Measurements from ENCODE around the gene LBR.

DNA sequence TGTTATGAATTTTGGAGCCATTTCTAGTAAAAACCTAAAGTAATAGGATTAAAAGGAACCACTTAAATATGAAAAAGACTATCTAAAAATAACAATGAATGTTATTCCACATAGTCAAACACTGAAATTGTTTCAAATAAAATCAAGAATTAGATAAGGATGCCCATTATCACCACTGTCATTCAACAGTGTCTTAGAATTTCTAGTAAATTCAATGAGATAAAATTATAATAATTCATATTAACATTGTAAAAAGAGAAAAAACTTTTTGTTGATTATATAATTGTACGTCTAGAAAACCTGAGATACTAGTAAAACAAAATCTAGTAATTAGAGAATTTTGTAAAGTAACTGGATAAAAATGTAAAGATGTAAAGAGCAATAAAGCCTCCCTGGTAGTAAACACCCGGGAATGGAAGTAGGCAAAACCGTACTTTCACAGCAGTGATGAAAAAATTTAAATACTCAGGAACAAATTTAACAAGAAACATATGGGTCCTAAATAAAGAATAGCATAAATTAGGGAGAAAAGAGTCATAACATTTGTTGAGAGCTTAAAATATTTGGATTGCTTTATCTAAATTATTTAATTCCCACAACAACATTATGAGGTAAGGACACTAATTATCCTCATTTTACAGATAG, 56.4 kb downstream of the LBR start:
- TF ChIP-seq ZNF532 (CRISPR knock-in tag; IDR thresholded peaks at IDR 0.05; ENCODE audit: borderline replicate concordance) (no peak), KAT7 (CRISPR knock-in tag; IDR thresholded peaks at IDR 0.05; ENCODE audit: borderline replicate concordance) (no peak), ATF2 (CRISPR knock-in tag; IDR thresholded peaks at IDR 0.05; ENCODE audit: borderline replicate concordance, low read depth) (no peak), MAX (CRISPR knock-in tag; IDR thresholded peaks at IDR 0.05) (no peak), FOXP1 (CRISPR knock-in tag; IDR thresholded peaks at IDR 0.05; ENCODE audit: borderline replicate concordance) (no peak), JUN (CRISPR knock-in tag; IDR thresholded peaks at IDR 0.05) (no peak), FOXJ3 (CRISPR knock-in tag; IDR thresholded peaks at IDR 0.05; ENCODE audit: borderline replicate concordance) (no peak), ELF4 (CRISPR knock-in tag; IDR thresholded peaks at IDR 0.05; ENCODE audit: low read depth) (no peak), MXD4 (CRISPR knock-in tag; IDR thresholded peaks at IDR 0.05; ENCODE audit: borderline replicate concordance) (no peak)
- TF ChIP-seq, protein P1, sequence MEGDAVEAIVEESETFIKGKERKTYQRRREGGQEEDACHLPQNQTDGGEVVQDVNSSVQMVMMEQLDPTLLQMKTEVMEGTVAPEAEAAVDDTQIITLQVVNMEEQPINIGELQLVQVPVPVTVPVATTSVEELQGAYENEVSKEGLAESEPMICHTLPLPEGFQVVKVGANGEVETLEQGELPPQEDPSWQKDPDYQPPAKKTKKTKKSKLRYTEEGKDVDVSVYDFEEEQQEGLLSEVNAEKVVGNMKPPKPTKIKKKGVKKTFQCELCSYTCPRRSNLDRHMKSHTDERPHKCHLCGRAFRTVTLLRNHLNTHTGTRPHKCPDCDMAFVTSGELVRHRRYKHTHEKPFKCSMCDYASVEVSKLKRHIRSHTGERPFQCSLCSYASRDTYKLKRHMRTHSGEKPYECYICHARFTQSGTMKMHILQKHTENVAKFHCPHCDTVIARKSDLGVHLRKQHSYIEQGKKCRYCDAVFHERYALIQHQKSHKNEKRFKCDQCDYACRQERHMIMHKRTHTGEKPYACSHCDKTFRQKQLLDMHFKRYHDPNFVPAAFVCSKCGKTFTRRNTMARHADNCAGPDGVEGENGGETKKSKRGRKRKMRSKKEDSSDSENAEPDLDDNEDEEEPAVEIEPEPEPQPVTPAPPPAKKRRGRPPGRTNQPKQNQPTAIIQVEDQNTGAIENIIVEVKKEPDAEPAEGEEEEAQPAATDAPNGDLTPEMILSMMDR (IDR thresholded peaks at IDR 0.05), result no peak
- TF ChIP-seq, protein P2, sequence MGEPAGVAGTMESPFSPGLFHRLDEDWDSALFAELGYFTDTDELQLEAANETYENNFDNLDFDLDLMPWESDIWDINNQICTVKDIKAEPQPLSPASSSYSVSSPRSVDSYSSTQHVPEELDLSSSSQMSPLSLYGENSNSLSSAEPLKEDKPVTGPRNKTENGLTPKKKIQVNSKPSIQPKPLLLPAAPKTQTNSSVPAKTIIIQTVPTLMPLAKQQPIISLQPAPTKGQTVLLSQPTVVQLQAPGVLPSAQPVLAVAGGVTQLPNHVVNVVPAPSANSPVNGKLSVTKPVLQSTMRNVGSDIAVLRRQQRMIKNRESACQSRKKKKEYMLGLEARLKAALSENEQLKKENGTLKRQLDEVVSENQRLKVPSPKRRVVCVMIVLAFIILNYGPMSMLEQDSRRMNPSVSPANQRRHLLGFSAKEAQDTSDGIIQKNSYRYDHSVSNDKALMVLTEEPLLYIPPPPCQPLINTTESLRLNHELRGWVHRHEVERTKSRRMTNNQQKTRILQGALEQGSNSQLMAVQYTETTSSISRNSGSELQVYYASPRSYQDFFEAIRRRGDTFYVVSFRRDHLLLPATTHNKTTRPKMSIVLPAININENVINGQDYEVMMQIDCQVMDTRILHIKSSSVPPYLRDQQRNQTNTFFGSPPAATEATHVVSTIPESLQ (CRISPR knock-in tag; IDR thresholded peaks at IDR 0.05), result no peak
- TF ChIP-seq, protein P3, sequence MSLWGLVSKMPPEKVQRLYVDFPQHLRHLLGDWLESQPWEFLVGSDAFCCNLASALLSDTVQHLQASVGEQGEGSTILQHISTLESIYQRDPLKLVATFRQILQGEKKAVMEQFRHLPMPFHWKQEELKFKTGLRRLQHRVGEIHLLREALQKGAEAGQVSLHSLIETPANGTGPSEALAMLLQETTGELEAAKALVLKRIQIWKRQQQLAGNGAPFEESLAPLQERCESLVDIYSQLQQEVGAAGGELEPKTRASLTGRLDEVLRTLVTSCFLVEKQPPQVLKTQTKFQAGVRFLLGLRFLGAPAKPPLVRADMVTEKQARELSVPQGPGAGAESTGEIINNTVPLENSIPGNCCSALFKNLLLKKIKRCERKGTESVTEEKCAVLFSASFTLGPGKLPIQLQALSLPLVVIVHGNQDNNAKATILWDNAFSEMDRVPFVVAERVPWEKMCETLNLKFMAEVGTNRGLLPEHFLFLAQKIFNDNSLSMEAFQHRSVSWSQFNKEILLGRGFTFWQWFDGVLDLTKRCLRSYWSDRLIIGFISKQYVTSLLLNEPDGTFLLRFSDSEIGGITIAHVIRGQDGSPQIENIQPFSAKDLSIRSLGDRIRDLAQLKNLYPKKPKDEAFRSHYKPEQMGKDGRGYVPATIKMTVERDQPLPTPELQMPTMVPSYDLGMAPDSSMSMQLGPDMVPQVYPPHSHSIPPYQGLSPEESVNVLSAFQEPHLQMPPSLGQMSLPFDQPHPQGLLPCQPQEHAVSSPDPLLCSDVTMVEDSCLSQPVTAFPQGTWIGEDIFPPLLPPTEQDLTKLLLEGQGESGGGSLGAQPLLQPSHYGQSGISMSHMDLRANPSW (CRISPR knock-in tag; conservative IDR thresholded peaks at IDR 0.05; ENCODE audit: low read depth), result no peak

All from WTC11 (cell line).